IMR-90 (cell line): ENCODE data around the gene CD209. TPM values are rescaled to one million over a fixed set of nuclear protein-coding genes. Genes with fewer than 3 reads are reported as not detected.

ENCODE experiments used
- ATAC-seq: fragments of 200-7000 bp; cut with Tn5 transposase; 2 replicates; pipeline ENCODE4 v1.9.1; 2020; ENCODE audit warnings: low read depth, mild to moderate bottlenecking, moderate library complexity
- BruUV-seq: library from RNA; stranded (reverse); fragments of 400-500 nt; replicated peaks from 2 replicates; lab custom pipeline; 2021; lab: Mats Ljungman, UMichigan
- CTCF ChIA-PET: fragments of 300-600 bp; formaldehyde crosslinking; extraction: SDS; loops from one replicate; lab custom pipeline; 2021; ENCODE audit warnings: antibody characterized with exemption; lab: Yijun Ruan, JAX
- POLR2A ChIA-PET: fragments of 300-600 bp; sonication (Branson Sonifier 250); formaldehyde crosslinking; loops from one replicate; lab custom pipeline; 2022; ENCODE audit warnings: antibody characterized with exemption; ENCODE audit not compliant: unreplicated experiment; lab: Charles Lee
- DNase-seq: peaks from one replicate; pipeline ENCODE4 v3.0.0; 2013
- H2AFZ ChIP-seq: replicated peaks from 2 replicates; pipeline ENCODE3; 2013; ENCODE audit warnings: low read length, mild to moderate bottlenecking; ENCODE audit not compliant: poor library complexity
- H2AK5ac ChIP-seq: 2 replicates; pipeline ENCODE4 v1.6.1; 2013; ENCODE audit warnings: low read depth, low read length, inconsistent platforms
- H2AK9ac ChIP-seq: replicated peaks from 2 replicates; pipeline ENCODE3; 2013; ENCODE audit warnings: mild to moderate bottlenecking, low read depth, low read length, moderate library complexity; ENCODE audit not compliant: poor library complexity
- H2BK120ac ChIP-seq: 2 replicates; pipeline ENCODE4 v1.6.1; 2013; ENCODE audit warnings: low read depth, low read length, inconsistent platforms
- H2BK15ac ChIP-seq: 3 replicates; pipeline ENCODE4 v1.6.1; 2013; ENCODE audit warnings: low read depth, low read length, inconsistent platforms
- H2BK20ac ChIP-seq: 2 replicates; pipeline ENCODE4 v1.6.1; 2013; ENCODE audit warnings: low read depth, mild to moderate bottlenecking, inconsistent platforms, low read length, moderate library complexity
- H2BK5ac ChIP-seq: 2 replicates; pipeline ENCODE4 v1.6.1; 2013; ENCODE audit warnings: mild to moderate bottlenecking, low read depth, low read length, inconsistent platforms; ENCODE audit not compliant: poor library complexity, severe bottlenecking
- H3K14ac ChIP-seq: replicated peaks from 2 replicates; pipeline ENCODE4 v1.6.1; 2013; ENCODE audit warnings: low read depth, low read length, inconsistent platforms
- H3K18ac ChIP-seq: 2 replicates; pipeline ENCODE4 v1.6.1; 2013; ENCODE audit warnings: low read depth, low read length, control low read depth
- H3K23ac ChIP-seq: 2 replicates; pipeline ENCODE4 v1.6.1; 2013; ENCODE audit warnings: low read depth, low read length, inconsistent platforms
- H3K27ac ChIP-seq: 2 replicates; pipeline ENCODE4 v1.5.1; 2013; ENCODE audit warnings: mild to moderate bottlenecking, control low read depth, low read length; ENCODE audit not compliant: insufficient read depth
- H3K27me3 ChIP-seq: 2 replicates; pipeline ENCODE4 v1.6.1; 2013; ENCODE audit warnings: low read length; ENCODE audit not compliant: control insufficient read depth, insufficient read depth
- H3K36me3 ChIP-seq: 2 replicates; pipeline ENCODE4 v1.6.1; 2013; ENCODE audit warnings: low read length, mixed read lengths; ENCODE audit not compliant: control insufficient read depth, insufficient read depth
- H3K4ac ChIP-seq: 2 replicates; pipeline ENCODE4 v1.6.1; 2013; ENCODE audit warnings: low read depth, low read length, inconsistent platforms
- H3K4me1 ChIP-seq: 2 replicates; pipeline ENCODE4 v1.6.1; 2013; ENCODE audit warnings: low read length, mixed read lengths; ENCODE audit not compliant: control insufficient read depth, insufficient read depth
- H3K4me2 ChIP-seq: 2 replicates; pipeline ENCODE4 v1.6.1; 2013; ENCODE audit warnings: low read depth, mild to moderate bottlenecking, control low read depth, low read length, moderate library complexity
- H3K4me3 ChIP-seq: 2 replicates; pipeline ENCODE4 v1.5.1; 2013; ENCODE audit warnings: low read depth, mild to moderate bottlenecking, control low read depth, low read length, moderate library complexity; ENCODE audit not compliant: insufficient read depth
- H3K56ac ChIP-seq: 2 replicates; pipeline ENCODE4 v1.6.1; 2013; ENCODE audit warnings: low read length, inconsistent platforms; ENCODE audit not compliant: insufficient read depth; ENCODE audit errors: extremely low read depth
- H3K79me1 ChIP-seq, 2 experiments: 2 replicates each; pipeline ENCODE4 v1.6.1; 2013; ENCODE audit warnings: low read length in 2 of 2, inconsistent platforms in 1 of 2, low read depth in 1 of 2
- H3K9ac ChIP-seq: 2 replicates; pipeline ENCODE4 v1.6.1; 2013; ENCODE audit warnings: low read depth, low read length, control low read depth
- H3K9me1 ChIP-seq: 2 replicates; pipeline ENCODE4 v1.6.1; 2013; ENCODE audit warnings: low read length, inconsistent platforms; ENCODE audit not compliant: insufficient read depth
- H3K9me3 ChIP-seq: 2 replicates; pipeline ENCODE4 v1.6.1; 2013; ENCODE audit warnings: low read length; ENCODE audit not compliant: control insufficient read depth, insufficient read depth
- H4K20me1 ChIP-seq: 2 replicates; pipeline ENCODE4 v1.6.1; 2013; ENCODE audit warnings: low read length, inconsistent platforms; ENCODE audit not compliant: insufficient read depth
- H4K5ac ChIP-seq: 2 replicates; pipeline ENCODE4 v1.6.1; 2013; ENCODE audit warnings: mild to moderate bottlenecking, low read depth, low read length, control low read depth
- H4K8ac ChIP-seq, 2 experiments: 2 replicates each; pipeline ENCODE4 v1.6.1; 2013; ENCODE audit warnings: low read depth in 2 of 2, low read length in 2 of 2, control low read depth in 1 of 2, inconsistent platforms in 1 of 2
- H4K91ac ChIP-seq: 2 replicates; pipeline ENCODE4 v1.6.1; 2013; ENCODE audit warnings: low read depth, low read length, inconsistent platforms; ENCODE audit not compliant: insufficient read depth
- BHLHE40 ChIP-seq: fragments of 150-350 bp; IDR thresholded peaks from 2 replicates; pipeline ENCODE4 v1.6.1; 2016; ENCODE audit warnings: mild to moderate bottlenecking, low read depth, low read length
- RAD21 ChIP-seq: IDR thresholded peaks from 2 replicates; pipeline ENCODE4 v1.6.1; 2012; ENCODE audit warnings: low read length, improper control_type of control experiment
- WGBS, 2 experiments: methylation state at CpG; one replicate each; pipeline versions ENCODE4 v1.1.5 to v1.1.7; 2013; ENCODE audit warnings: missing lambda C conversion rate in 2 of 2; ENCODE audit not compliant: insufficient read length in 1 of 2; ENCODE audit errors: extremely low coverage in 2 of 2; 5-methylcytosine and 5-hydroxymethylcytosine counted together
- dilution Hi-C: fragments of 300-500 bp; cut with HindIII; formaldehyde crosslinking; loops from one replicate; pipeline ENCODE4 v1.14.3; 2018; ENCODE audit warnings: low sequenced_read_pairs; ENCODE audit not compliant: unreplicated experiment
- in situ Hi-C: fragments of 300-500 bp; cut with MboI; formaldehyde crosslinking; loops from 3 replicates; pipeline ENCODE4 v1.14.3; 2019; ENCODE audit warnings: low sequenced_read_pairs, inconsistent platforms, mixed read lengths
- intact Hi-C: fragments of 100-400 bp; cut with micrococcal nuclease; formaldehyde crosslinking; loops from 2 replicates; pipeline ENCODE4 v1.10.0; 2022
- polyA plus RNA-seq, 3 experiments: library from polyadenylated mRNA; depleted of rRNA; stranded (reverse); fragments of >200 nt; gene quantifications; 2 replicates each; pipeline ENCODE4 v1.2.3, GENCODE V29; 2012; ENCODE audit warnings: low replicate concordance in 1 of 3
- total RNA-seq: library from RNA; depleted of rRNA; stranded (reverse); fragments of >200 nt; gene quantifications from 2 replicates; pipeline ENCODE4 v1.2.3, GENCODE V29; 2012

The CD209 gene
- total and polyA plus RNA-seq, 2 of the 4 experiments (the other 2 are of a cell fraction): not detected

- H3K14ac ChIP-seq: no peak overlapping the region
- ChIA-PET CTCF (no interaction called here), POLR2A (no interaction called here)
- no TSS peak for BruUV-seq
- no peak overlapping the region for H2BK20ac ChIP-seq
- peaks cover 3% of the 10 kb centered on the region; the same call in 1 of the 2 replicates for H3K9me1 ChIP-seq
- H4K5ac ChIP-seq: no peak overlapping the region
- H2BK5ac ChIP-seq: no peak overlapping the region
- in situ Hi-C loops (no loop called here), intact Hi-C loops (no loop called here), dilution Hi-C loops (no loop called here)
- DNase-seq: peak; percentile 7
- no peaks in the 10 kb centered on the region for H3K36me3 ChIP-seq
- H4K91ac ChIP-seq: no peak overlapping the region
- H4K8ac ChIP-seq: no peak overlapping the region
- no peak overlapping the region for H2AK5ac ChIP-seq
- H3K4ac ChIP-seq: no peak overlapping the region
- peak; percentile 48 for ATAC-seq
- no peak overlapping the region for H2AK9ac ChIP-seq
- H3K23ac ChIP-seq: no peak overlapping the region
- H3K4me2 ChIP-seq: no peak overlapping the region
- no peak overlapping the region for H3K27ac ChIP-seq
- no peaks in the 10 kb centered on the region for H3K79me1 ChIP-seq
- no peak overlapping the region for H3K56ac ChIP-seq
- no peak overlapping the region for H2AFZ ChIP-seq
- no peaks in the 10 kb centered on the region for H3K9me3 ChIP-seq
- no peaks in the 10 kb centered on the region for H4K20me1 ChIP-seq
- no peak overlapping the region for H3K4me3 ChIP-seq
- TF ChIP-seq RAD21 (peak; percentile 23), BHLHE40 (no peak)
- no peaks in the 10 kb centered on the region for H3K4me1 ChIP-seq
- peaks cover 3% of the 10 kb centered on the region; the same call in 1 of the 2 replicates for H3K27me3 ChIP-seq
- H2BK15ac ChIP-seq: no peak overlapping the region
- H3K9ac ChIP-seq: no peak overlapping the region
- no peak overlapping the region for H2BK120ac ChIP-seq
- no CpG with 5 or more reads among the region's 4 CpGs for WGBS, 2 experiments
- H3K18ac ChIP-seq: no peak overlapping the region
These were observed 1.4 kb upstream of the CD209 start for GRCh38 chr19:7748756-7749155.
